Fibroblast of mammary gland (primary cell): ENCODE results near the gene PDGFRA.

ENCODE experiments used
- DNase-seq: peaks from one replicate; pipeline ENCODE4 v3.0.0-alpha.2; 2010; ENCODE audit warnings: low read depth
- H3K4me3 ChIP-seq: 2 replicates; pipeline ENCODE4 v1.5.1; 2011; ENCODE audit warnings: low read depth, mild to moderate bottlenecking, low read length, moderate library complexity; ENCODE audit not compliant: control insufficient read depth
- CTCF ChIP-seq: conservative IDR thresholded peaks from 2 replicates; pipeline ENCODE4 v1.5.1; 2011; ENCODE audit warnings: low read depth, low read length, inconsistent platforms; ENCODE audit not compliant: control insufficient read depth, insufficient read depth

Gene PDGFRA

DNA sequence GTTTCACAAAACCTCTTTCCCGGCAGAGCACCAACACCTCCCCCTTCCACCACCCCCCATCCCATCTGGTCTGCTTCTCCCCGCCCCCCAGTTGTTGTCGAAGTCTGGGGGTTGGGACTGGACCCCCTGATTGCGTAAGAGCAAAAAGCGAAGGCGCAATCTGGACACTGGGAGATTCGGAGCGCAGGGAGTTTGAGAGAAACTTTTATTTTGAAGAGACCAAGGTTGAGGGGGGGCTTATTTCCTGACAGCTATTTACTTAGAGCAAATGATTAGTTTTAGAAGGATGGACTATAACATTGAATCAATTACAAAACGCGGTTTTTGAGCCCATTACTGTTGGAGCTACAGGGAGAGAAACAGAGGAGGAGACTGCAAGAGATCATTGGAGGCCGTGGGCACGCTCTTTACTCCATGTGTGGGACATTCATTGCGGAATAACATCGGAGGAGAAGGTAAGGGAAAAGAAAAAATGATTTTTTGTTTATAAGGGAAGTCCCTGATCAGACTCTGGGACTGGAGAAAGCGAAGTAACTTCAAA lies at the start of gene PDGFRA:
PDGFRA (plus strand) TSS at position 333 of the 541 bp plus-strand sequence. CDS start 29,476 bp downstream, outside the sequence.
- peak; percentile 98 for DNase-seq
- peak within 1 kb of the TSS; percentile 95 for H3K4me3 ChIP-seq
- no peak for TF ChIP-seq CTCF

- no peak overlapping the region for H3K4me3 ChIP-seq
- no peak for TF ChIP-seq CTCF
- DNase-seq: no peak
Measured at GRCh38 chr4:54184581-54184980, 44.5 kb upstream of the PDGFRA start.

DNA sequence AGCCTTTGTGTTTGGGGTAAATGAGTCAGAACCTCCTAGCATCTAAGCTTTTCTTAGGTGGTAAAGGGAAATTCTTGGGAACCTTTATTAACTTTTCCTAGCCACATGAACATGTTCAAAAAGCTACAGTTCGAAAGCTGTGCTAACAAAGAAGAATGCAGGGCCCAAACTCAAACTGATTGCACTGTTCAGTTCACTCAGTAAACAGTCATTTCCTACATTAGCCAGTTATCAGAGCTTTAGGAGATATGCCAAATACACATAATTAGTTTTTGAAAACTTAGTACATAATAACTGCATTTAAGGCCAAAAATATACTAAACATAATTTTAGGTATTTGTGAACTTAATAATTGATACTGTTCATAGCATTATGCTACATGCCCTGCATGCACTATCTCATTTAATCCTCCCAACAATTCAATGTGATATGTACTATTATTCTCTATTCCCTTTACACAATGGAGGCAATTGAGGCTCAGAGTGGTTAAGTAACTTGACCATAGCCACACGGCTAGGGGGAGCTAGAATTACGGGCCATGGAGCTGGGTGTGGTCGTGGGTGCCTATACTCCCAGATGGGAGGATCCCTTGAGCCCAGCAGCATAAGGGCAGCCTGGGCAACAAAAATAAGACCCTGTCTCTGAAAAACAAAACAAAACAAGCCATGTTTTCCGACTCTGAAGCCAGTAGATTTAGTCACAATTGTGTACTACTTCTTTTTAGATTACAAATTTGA lies 43.9 kb upstream of the PDGFRA start:
- no peak for DNase-seq
- no peak for TF ChIP-seq CTCF

GRCh38 chr4:54185866-54186265 lies 43.2 kb upstream of the PDGFRA start:
- no peak overlapping the region for H3K4me3 ChIP-seq
- DNase-seq: no peak
- TF ChIP-seq CTCF: no peak

More for the DNA sequence above, 43.9 kb upstream of the PDGFRA start:
- no peak overlapping the region for H3K4me3 ChIP-seq

DNA sequence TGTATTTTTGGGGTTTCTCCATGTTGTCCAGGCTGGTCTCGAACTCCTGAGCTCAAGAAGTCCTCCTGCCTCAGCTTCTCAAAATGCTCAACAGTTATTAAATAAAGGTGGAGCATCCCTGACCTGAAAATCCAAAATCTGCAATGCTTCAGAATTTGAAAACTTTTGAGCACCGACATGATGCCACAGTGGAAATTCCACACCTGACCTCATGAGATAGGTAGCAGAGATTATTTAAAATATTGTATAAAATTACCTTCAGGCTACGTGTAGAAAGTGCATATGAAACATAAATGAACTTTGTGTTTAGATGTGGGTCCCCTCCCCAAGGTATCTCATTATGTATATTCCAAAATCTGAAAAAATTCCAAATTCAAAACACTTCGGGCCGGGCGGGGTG lies 42.7 kb upstream of the PDGFRA start:
- TF ChIP-seq CTCF: no peak
- H3K4me3 ChIP-seq: no peak overlapping the region
- DNase-seq: no peak

DNA sequence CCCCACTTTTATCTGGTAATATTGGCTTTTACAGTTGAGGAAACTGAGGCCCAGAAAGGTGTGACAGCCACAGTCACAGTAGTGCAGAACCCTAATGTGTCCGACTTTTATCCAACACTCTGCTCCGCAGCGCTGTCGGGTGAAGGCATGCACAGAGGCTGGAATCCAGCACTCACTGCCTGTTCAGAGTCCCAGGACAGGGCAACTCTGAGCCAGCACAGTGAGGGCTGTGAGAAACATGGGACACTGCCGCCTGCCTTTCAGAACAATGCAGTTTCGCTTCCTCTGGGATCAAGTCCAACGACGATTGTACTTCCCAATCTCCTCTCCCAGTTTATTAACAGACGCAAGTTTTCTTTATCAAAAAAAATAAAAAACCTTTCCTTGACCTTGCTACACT lies 41.9 kb upstream of the PDGFRA start:
- no peak for TF ChIP-seq CTCF
- no peak for DNase-seq

More for the DNA sequence above, 41.9 kb upstream of the PDGFRA start:
- H3K4me3 ChIP-seq: no peak overlapping the region
